ENCODE results near the gene MRPL12. TPM values are rescaled to one million over a fixed set of nuclear protein-coding genes. Genes with fewer than 3 reads are reported as not detected.
"Not testable (repeated sequence)": the region's sequence is repeated elsewhere in the genome, so short reads cannot be mapped to it uniquely, and the experiment has no call there.

MRPL12 gene
- polyA plus RNA-seq, 3 donors from 2014 or later = 43.1 to 79.4 (median 58.7) TPM

- Mint-ChIP-seq H3K27ac (peak overlapping the region in 5 of 6 donors; percentile 30 to 89 (median 68)), H3K9me3 (no peaks in the 10 kb centered on the region), H3K4me3 (peak overlapping the region; percentile 89 to 95 (median 92)), H3K27me3 (ENCODE audit: low read depth in 3 of 3) (peaks cover 0 to 4% (median 0%) of the 10 kb centered on the region in 3 donors), H3K4me1 (peaks cover 28 to 37% of the 10 kb centered on the region in 2 donors), H3K36me3 (peaks cover 0 to 6% (median 4%) of the 10 kb centered on the region in 3 donors)
- DNase-seq = no peak
These were observed 35.4 kb upstream of the MRPL12 start for GRCh38 chr17:81667754-81668153.

GRCh38 chr17:81672504-81672903, 30.7 kb upstream of the MRPL12 start:
- peaks cover 0 to 6% (median 0%) of the 10 kb centered on the region in 3 donors for H3K36me3 Mint-ChIP-seq
- peaks cover 16% of the 10 kb centered on the region in 2 donors for H3K4me1 Mint-ChIP-seq
- H3K27ac Mint-ChIP-seq = no peak overlapping the region
- no peaks in the 10 kb centered on the region for H3K9me3 Mint-ChIP-seq
- no peak overlapping the region for H3K4me3 Mint-ChIP-seq
- H3K27me3 Mint-ChIP-seq (ENCODE audit: low read depth in 3 of 3) = peaks cover 0 to 2% (median 0%) of the 10 kb centered on the region in 3 donors
- DNase-seq = no peak

- Mint-ChIP-seq H3K27ac (no peak overlapping the region), H3K4me1 (peaks cover 11% of the 10 kb centered on the region in 2 donors), H3K36me3 (peaks cover 0 to 6% (median 0%) of the 10 kb centered on the region in 3 donors), H3K27me3 (ENCODE audit: low read depth in 3 of 3) (peaks cover 0 to 2% (median 0%) of the 10 kb centered on the region in 3 donors), H3K9me3 (no peaks in the 10 kb centered on the region), H3K4me3 (no peak overlapping the region)
- DNase-seq = no peak
These were observed 30.2 kb upstream of the MRPL12 start for GRCh38 chr17:81672954-81673353.

GRCh38 chr17:81673561-81674258, 29.5 kb upstream of the MRPL12 start:
- Mint-ChIP-seq H3K4me1 (peaks cover 5 to 6% of the 10 kb centered on the region in 2 donors), H3K27ac (no peak overlapping the region), H3K9me3 (no peaks in the 10 kb centered on the region), H3K36me3 (peaks cover 0 to 6% (median 0%) of the 10 kb centered on the region in 3 donors), H3K4me3 (no peak overlapping the region), H3K27me3 (ENCODE audit: low read depth in 3 of 3) (peaks cover 0 to 2% (median 0%) of the 10 kb centered on the region in 3 donors)
- no peak for DNase-seq

GRCh38 chr17:81675515-81676221, 27.5 kb upstream of the MRPL12 start:
- H3K9me3 Mint-ChIP-seq; H3K36me3 Mint-ChIP-seq; H3K4me1 Mint-ChIP-seq; H3K27me3 Mint-ChIP-seq (ENCODE audit: low read depth in 3 of 3); H3K4me3 Mint-ChIP-seq: not testable (repeated sequence)
- peak overlapping the region in 1 of 6 donors; percentile 21 for H3K27ac Mint-ChIP-seq
- peak; percentile 36 to 39 (median 37) for DNase-seq

GRCh38 chr17:81676906-81677305, 26.3 kb upstream of the MRPL12 start:
- Mint-ChIP-seq H3K9me3 (no peaks in the 10 kb centered on the region), H3K4me3 (no peak overlapping the region), H3K4me1 (peaks cover 5 to 7% of the 10 kb centered on the region in 2 donors), H3K36me3 (no peaks in the 10 kb centered on the region), H3K27me3 (ENCODE audit: low read depth in 3 of 3) (peaks cover 0 to 2% (median 0%) of the 10 kb centered on the region in 3 donors), H3K27ac (no peak overlapping the region)
- DNase-seq = no peak

- Mint-ChIP-seq H3K4me3 (no peak overlapping the region), H3K4me1 (peaks cover 28% of the 10 kb centered on the region in 2 donors), H3K27ac (peak overlapping the region in 1 of 6 donors; percentile 62), H3K9me3 (no peaks in the 10 kb centered on the region), H3K27me3 (ENCODE audit: low read depth in 3 of 3) (peaks cover 3 to 10% (median 3%) of the 10 kb centered on the region in 3 donors), H3K36me3 (no peaks in the 10 kb centered on the region)
- DNase-seq = no peak
These were observed 23.0 kb upstream of the MRPL12 start for GRCh38 chr17:81680150-81680549.

GRCh38 chr17:81681672-81682071, 21.5 kb upstream of the MRPL12 start:
- peaks cover 3 to 9% (median 5%) of the 10 kb centered on the region in 3 donors for H3K27me3 Mint-ChIP-seq (ENCODE audit: low read depth in 3 of 3)
- no peak for DNase-seq
- H3K4me1 Mint-ChIP-seq = peaks cover 33 to 37% of the 10 kb centered on the region in 2 donors
- peaks cover 0 to 3% (median 3%) of the 10 kb centered on the region in 3 donors for H3K36me3 Mint-ChIP-seq
- no peaks in the 10 kb centered on the region for H3K9me3 Mint-ChIP-seq
- peak overlapping the region in 3 of 5 donors; percentile 2 to 40 (median 21) for H3K4me3 Mint-ChIP-seq
- peak overlapping the region in 1 of 6 donors; percentile 29 for H3K27ac Mint-ChIP-seq

- Mint-ChIP-seq H3K4me1 (peaks cover 36 to 37% of the 10 kb centered on the region in 2 donors), H3K27me3 (ENCODE audit: low read depth in 3 of 3) (peaks cover 3 to 9% (median 5%) of the 10 kb centered on the region in 3 donors), H3K36me3 (peaks cover 0 to 3% (median 3%) of the 10 kb centered on the region in 3 donors), H3K27ac (peak overlapping the region; percentile 26 to 79 (median 65)), H3K9me3 (no peaks in the 10 kb centered on the region), H3K4me3 (peak overlapping the region; percentile 92 to 98 (median 95))
- no peak for DNase-seq
These were observed 20.5 kb upstream of the MRPL12 start for GRCh38 chr17:81682565-81683207.

GRCh38 chr17:81683208-81683583, 20.0 kb upstream of the MRPL12 start:
- Mint-ChIP-seq H3K27me3 (ENCODE audit: low read depth in 3 of 3) (peaks cover 3 to 9% (median 5%) of the 10 kb centered on the region in 3 donors), H3K36me3 (peaks cover 0 to 3% (median 3%) of the 10 kb centered on the region in 3 donors), H3K9me3 (no peaks in the 10 kb centered on the region), H3K4me3 (peak overlapping the region; percentile 92 to 98 (median 95)), H3K4me1 (peaks cover 36 to 37% of the 10 kb centered on the region in 2 donors), H3K27ac (peak overlapping the region in 5 of 6 donors; percentile 59 to 85 (median 78))
- no peak for DNase-seq

- peaks cover 37 to 39% of the 10 kb centered on the region in 2 donors for H3K4me1 Mint-ChIP-seq
- H3K36me3 Mint-ChIP-seq = peaks cover 2 to 3% (median 3%) of the 10 kb centered on the region in 3 donors
These were observed 19.4 kb upstream of the MRPL12 start, which contains the start of the genes ARL16 and HGS for GRCh38 chr17:81683584-81684441. TSS of gene ARL16 (minus strand) at chr17:81683797. CDS start at chr17:81683753, 44 bp downstream. TSS of gene HGS (plus strand) at chr17:81684011. CDS start at chr17:81684067, 56 bp downstream.

GRCh38 chr17:81684442-81684911, 18.7 kb upstream of the MRPL12 start:
- peaks cover 37 to 42% of the 10 kb centered on the region in 2 donors for H3K4me1 Mint-ChIP-seq
- H3K9me3 Mint-ChIP-seq = no peaks in the 10 kb centered on the region
- H3K36me3 Mint-ChIP-seq = peaks cover 3 to 5% (median 3%) of the 10 kb centered on the region in 3 donors
- H3K27ac Mint-ChIP-seq = peak overlapping the region; percentile 73 to 85 (median 80)
- DNase-seq = no peak
- peaks cover 3 to 11% (median 5%) of the 10 kb centered on the region in 3 donors for H3K27me3 Mint-ChIP-seq (ENCODE audit: low read depth in 3 of 3)
- H3K4me3 Mint-ChIP-seq = peak overlapping the region; percentile 80 to 87 (median 81)

More at GRCh38 chr17:81683584-81684441, 19.4 kb upstream of the MRPL12 start, which contains the start of the genes ARL16 and HGS:
- peak within 1 kb of the TSS; percentile 92 to 98 (median 95) for H3K4me3 Mint-ChIP-seq
- peaks cover 3 to 11% (median 5%) of the 10 kb centered on the region in 3 donors for H3K27me3 Mint-ChIP-seq (ENCODE audit: low read depth in 3 of 3)
- no peaks in the 10 kb centered on the region for H3K9me3 Mint-ChIP-seq
- DNase-seq = peak; percentile 98 to 99 (median 99)
- peak within 1 kb of the TSS; percentile 85 to 95 (median 89) for H3K27ac Mint-ChIP-seq
